ENCODE measurements around the gene CHL1.
A peak's percentile ranks its signal among the peaks of the same experiment; 100 is the strongest.
"Not testable (repeated sequence)": the region's sequence is repeated elsewhere in the genome, so short reads cannot be mapped to it uniquely, and the experiment has no call there.

Gene CHL1

DNA sequence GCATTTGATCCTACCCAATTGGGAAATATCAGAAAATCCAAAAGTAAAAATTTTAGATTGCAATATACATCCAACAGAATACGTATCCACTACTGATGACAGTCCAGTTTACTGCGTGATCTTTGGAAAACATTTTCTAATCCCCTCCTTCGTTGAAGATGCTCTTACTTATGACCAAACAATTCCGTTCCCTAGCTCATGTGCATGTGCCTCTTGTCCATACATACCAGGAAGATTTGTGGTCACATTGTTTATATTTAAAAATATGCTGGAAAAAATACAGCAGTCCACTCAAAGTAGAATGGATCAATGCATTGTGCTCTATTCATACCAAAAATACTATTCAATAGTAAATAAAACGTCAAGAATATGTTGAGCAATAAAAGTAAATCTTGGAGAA is 135.3 kb downstream of the CHL1 start:
- DNase-seq (ENCODE audit: low read depth in 2 of 2), result no peak

DNA sequence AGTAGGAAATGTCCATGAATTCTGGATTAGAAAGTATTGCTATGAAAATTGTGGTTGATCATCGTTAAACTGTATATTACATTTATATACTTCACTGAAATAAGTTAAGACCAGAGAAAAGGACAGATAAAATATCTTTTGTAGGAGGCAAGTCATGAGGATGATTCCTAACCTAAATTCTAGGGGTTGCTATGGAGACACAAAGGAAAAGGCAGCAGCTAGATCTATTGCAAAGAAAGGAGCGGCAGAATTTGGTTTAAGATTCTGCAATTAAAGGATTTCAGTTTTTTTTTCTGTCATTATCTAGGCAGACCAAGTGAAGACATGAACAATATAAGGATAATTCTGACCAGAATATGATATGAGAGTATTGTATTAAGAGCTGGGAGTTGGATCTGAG is 136.1 kb downstream of the CHL1 start:
- DNase-seq (ENCODE audit: low read depth in 2 of 2), result no peak

DNA sequence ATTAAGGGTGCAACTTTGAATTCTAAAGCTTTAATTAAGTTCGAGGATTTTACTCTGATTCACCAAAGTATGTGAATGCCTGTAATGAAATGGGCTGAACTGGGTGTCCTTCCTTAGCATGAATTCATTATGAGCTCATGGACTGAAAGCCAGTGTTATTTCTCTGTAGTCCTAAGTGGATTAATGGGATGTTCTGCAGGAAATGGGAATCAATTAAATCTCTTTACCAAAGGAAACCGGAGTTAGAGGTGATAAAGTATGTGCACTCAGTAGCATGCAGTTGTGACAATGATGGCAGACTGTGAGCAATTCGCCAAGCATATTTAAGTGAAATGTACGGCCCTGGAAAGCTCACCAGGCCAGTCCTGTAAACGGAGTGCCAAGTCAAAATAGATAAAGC is 138.7 kb downstream of the CHL1 start:
- DNase-seq (ENCODE audit: low read depth in 2 of 2), result no peak

GRCh38 chr3:339351-339750 is 142.8 kb downstream of the CHL1 start:
- DNase-seq (ENCODE audit: low read depth in 2 of 2), result no peak

GRCh38 chr3:341998-342397 is 145.4 kb downstream of the CHL1 start:
- DNase-seq (ENCODE audit: low read depth in 2 of 2), result no peak

GRCh38 chr3:346186-346585 is 149.6 kb downstream of the CHL1 start:
- DNase-seq (ENCODE audit: low read depth in 2 of 2), result no peak

DNA sequence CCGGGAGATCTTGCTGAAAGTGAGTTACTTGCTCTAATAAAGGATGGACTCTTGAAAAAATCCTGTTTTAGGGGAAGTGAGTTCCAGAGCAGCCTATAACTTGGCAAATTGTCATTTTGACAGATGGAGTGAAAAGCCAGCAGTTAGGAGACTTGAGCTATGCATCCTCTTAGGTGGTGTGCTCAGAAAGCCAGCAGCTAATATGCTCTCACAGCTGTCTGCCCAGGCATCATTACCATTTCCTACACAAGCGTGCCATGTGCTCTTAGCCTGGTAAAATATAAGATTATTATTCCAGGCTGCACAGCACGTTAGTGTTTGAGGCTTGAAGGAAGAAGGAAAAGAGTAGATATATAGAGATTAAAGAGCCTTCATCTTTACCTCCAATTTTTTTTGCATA is 151.0 kb downstream of the CHL1 start:
- DNase-seq (ENCODE audit: low read depth in 2 of 2), result no peak

DNA sequence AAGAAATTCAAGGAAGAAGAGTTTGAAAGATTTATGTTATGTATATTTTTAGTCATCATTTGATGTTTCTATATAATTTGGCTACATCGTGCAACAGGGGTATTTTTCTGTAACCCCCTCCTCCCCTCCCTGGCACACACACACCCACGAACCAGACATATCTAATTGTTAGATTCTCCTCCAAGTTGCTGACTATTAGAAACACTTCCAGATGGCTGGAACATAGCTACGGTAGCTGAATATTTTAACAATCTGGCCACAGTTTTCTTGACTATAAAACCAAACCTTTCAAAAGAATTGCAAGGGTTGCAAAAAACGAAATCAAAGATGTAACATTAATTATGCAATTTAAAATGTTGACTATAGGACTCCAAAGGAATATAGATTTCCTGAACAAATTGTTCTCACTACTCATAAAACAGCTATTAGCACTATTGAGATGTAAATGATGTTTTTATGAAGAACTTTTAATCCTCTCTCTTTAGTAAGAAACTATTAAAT is 154.4 kb downstream of the CHL1 start:
- DNase-seq (ENCODE audit: low read depth in 2 of 2), result no peak

- DNase-seq (ENCODE audit: low read depth in 2 of 2), result no peak
These were observed 156.0 kb downstream of the CHL1 start for GRCh38 chr3:352599-352998.

DNA sequence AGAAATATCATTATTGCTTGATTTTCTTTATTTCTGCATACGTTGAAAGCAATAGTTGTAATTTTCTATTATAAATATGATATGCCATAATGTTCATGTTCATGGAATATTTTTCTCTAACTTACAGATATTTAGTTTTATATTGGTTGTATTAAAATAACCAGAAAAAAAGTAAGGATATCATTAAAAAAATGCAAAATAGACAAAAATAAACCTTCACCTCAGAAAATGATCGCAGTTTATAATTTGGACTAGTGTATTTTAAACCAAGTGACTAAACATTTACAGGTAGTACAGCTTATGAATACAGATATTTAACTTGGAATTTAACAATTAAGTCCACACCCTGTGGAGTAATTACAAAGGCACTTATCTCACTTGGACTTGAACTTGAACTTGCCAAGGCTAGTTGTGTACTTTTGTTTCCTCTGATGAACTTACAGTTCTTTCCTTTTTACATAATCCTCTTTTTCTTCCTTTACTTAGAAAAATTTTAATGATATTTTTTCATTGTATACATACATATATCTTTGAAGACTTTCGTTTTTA is 156.7 kb downstream of the CHL1 start:
- DNase-seq (ENCODE audit: low read depth in 2 of 2), result no peak

- DNase-seq (ENCODE audit: low read depth in 2 of 2), result peak in 1 of 2 experiments; percentile 1
These were observed 157.9 kb downstream of the CHL1 start for GRCh38 chr3:354432-354831.

GRCh38 chr3:355622-356021 is 159.1 kb downstream of the CHL1 start:
- no peak for DNase-seq (ENCODE audit: low read depth in 2 of 2)

GRCh38 chr3:356952-357351 is 160.4 kb downstream of the CHL1 start:
- DNase-seq (ENCODE audit: low read depth in 2 of 2), result no peak

- no peak for DNase-seq (ENCODE audit: low read depth in 2 of 2)
These were observed 163.1 kb downstream of the CHL1 start for GRCh38 chr3:359672-360071.

GRCh38 chr3:362681-363338 is 166.2 kb downstream of the CHL1 start:
- no peak for DNase-seq (ENCODE audit: low read depth in 2 of 2)

DNA sequence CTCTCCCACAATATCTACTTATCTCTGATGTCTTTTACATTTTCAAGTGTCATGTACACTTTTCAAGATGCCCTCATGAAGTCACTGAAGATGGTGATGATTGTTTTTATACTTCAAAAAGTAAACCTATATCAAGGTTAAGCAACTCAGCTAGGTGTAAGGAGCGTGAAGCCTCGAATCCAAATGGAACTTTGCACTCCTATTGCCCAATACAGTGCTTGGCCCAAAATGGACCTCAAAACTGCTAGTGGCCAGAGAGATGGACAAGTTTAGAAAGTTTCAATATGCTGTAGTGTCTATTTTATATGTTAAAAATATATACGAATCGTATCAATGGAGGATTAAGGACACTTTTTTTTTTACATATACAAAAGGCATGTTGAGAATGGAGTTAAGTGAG is 167.7 kb downstream of the CHL1 start:
- no peak for DNase-seq (ENCODE audit: low read depth in 2 of 2)

DNA sequence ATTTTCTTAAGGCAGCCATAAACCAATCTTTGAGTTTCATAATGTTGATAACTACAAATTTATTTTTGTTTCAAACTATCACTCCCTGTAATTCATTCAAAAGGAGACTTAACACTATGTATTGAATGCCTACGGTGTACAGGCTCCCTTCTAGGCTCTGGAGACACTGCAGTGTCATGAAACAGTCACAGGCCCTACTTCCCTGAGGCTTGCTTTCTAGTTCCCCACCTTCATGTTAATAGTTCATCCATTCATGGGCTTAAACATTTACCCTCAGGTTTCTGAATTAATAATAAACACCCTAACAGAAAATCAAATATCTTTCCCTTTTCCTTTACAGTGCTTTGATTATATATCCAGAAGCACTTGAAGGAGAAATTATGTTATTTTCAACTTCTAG is 168.7 kb downstream of the CHL1 start:
- no peak for DNase-seq (ENCODE audit: low read depth in 2 of 2)

DNA sequence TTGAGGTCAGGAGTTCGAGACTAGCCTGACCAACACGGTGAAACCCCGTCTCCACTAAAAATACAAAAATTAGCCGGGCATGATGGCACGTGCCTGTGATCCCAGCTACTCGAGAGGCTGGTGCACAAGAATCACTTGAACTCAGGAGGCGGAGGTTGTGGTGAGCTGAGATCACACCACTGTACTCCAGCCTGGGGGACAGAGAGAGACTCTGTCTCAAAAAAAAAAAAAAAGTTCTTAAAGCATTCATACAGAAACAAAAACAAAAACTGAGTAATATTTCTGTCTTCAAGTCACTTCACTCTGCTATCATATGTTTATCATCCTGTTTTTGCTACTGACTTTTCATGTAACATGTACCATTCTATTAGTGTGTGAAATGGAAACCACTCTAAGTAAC is 169.7 kb downstream of the CHL1 start:
- DNase-seq (ENCODE audit: low read depth in 2 of 2), result not testable (repeated sequence)

DNA sequence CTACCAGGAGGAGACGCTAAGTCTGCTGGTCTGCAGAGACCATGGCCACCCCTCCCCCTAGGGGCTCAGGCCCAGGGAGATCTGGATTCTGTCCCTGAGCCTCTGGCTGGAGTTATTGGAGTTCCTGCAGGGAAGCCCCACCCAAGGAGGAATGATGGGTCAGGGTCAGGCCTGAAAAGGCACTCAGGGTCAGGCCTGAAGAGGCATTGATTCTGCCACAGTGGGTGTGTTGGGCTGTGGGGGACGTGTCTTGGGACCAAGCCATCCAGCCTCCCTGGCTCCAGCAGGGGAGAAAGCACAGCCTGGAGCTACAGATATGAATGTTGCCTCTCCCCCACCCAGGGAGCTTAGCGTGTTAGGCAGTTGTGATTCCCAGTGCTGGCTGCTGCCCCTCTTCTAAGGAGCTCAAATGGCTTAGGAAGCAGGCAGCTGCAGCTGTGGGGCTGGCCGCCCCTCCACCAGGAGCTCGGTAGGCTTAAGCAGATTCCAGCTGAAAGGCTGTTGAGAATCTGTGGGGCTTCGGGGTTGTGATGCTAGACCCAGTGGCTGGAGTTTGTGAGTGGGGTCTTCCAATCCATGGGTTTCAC is 176.7 kb downstream of the CHL1 start:
- no peak for DNase-seq (ENCODE audit: low read depth in 2 of 2)

DNA sequence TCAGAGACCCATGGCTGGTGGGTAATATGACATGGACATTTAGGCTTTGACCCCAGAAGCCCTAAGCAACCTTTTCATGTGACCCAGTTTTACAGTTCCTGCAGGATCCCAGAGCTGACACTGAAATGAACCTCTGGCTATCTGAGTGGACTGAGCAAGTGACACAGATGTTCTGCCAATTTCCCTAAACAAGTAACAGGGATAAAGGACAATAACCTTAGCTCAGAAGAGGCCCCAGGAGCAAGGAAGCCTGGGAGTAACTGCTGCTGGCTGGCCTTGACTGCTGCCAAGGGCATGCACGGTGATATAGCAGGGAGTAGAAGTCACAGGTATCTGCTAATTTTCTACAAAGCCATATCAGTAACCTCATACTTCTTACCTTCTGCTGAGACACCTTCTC is 177.9 kb downstream of the CHL1 start:
- DNase-seq (ENCODE audit: low read depth in 2 of 2), result no peak

- no peak for DNase-seq (ENCODE audit: low read depth in 2 of 2)
These were observed 180.6 kb downstream of the CHL1 start for GRCh38 chr3:377158-377561.

DNA sequence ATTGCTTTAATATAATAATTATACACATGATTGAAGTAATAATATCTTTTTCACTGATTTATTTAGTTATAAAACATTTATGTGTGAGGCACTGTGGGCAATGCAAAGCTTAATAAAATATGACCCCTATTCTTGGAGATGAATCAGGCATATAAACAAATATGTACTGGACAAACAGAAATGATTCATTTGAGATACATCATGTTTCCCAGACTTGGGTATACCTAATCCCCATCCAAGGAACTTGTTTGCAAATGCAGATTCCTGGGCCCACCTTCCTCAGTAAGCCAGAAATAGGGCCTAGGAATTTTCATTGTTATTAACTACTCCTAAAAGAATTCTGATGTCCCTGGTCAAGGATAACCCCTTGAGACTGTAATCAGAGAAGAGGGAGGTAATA is 184.2 kb downstream of the CHL1 start:
- no peak for DNase-seq (ENCODE audit: low read depth in 2 of 2)

GRCh38 chr3:385151-385550 is 188.6 kb downstream of the CHL1 start:
- DNase-seq (ENCODE audit: low read depth in 2 of 2), result no peak

DNA sequence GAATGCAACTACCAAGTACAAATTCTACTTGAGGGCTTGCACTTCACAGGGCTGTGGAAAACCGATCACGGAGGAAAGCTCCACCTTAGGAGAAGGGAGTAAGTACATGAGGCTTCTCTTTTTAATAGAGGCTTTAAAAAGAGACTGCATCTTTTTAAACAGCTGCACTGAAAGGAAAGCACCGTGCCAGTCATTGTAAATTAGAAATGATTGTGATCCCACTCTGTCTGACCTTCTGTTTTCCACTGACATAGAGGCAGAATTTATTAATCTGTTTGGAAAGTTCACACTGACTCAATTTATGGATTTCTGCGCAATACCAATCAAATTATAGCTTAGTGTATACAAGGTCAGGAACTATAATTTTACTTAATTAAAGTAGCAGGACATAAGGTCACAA is 198.2 kb downstream of the CHL1 start:
- no peak for DNase-seq (ENCODE audit: low read depth in 2 of 2)

Measured in stimulated activated CD4-positive, alpha-beta T cell treated with anti-CD3 and anti-CD28 coated beads, Interleukin-12 subunit alpha, Interleukin-12 subunit beta, amount 100 ng/mL, for 24 hours (primary cell).